ENCODE measurements around the gene FANCC. TPM values are rescaled to one million over a fixed set of nuclear protein-coding genes. Genes with fewer than 3 reads are reported as not detected.
A peak's percentile ranks its signal among the peaks of the same experiment; 100 is the strongest.

The FANCC gene
- 10 to 100 TPM in 11 of 12 donors, not detected in 1; 12.3 to 21.9 (median 16.5) TPM for polyA plus RNA-seq (ENCODE audit: insufficient read length in 12 of 12)
- long read RNA-seq, donor 1, partial matches to known transcripts = 0 of 1 reads
- long read RNA-seq, donor 1, other reads (novel, unspliced or antisense) = 0 of 1 reads
- long read RNA-seq, donor 2 = 0 reads
- long read RNA-seq, donor 3, full-length matches to known transcripts = 1 of 1 reads
- long read RNA-seq, donor 3, partial matches to known transcripts = 0 of 1 reads
- long read RNA-seq, donor 3, other reads (novel, unspliced or antisense) = 0 of 1 reads
- long read RNA-seq, donor 4, full-length matches to known transcripts = 1 of 1 reads
- long read RNA-seq, donor 4, partial matches to known transcripts = 0 of 1 reads
- long read RNA-seq, donor 4, other reads (novel, unspliced or antisense) = 0 of 1 reads
- long read RNA-seq, donor 5 = 0 reads
- long read RNA-seq, donor 6, full-length matches to known transcripts = 2 of 2 reads
- long read RNA-seq, donor 6, partial matches to known transcripts = 0 of 2 reads
- long read RNA-seq, donor 6, other reads (novel, unspliced or antisense) = 0 of 2 reads
- long read RNA-seq, donor 7, full-length matches to known transcripts = 2 of 2 reads
- long read RNA-seq, donor 7, partial matches to known transcripts = 0 of 2 reads
- long read RNA-seq, donor 7, other reads (novel, unspliced or antisense) = 0 of 2 reads
- long read RNA-seq, donor 8, full-length matches to known transcripts = 2 of 2 reads
- long read RNA-seq, donor 8, partial matches to known transcripts = 0 of 2 reads
- long read RNA-seq, donor 8, other reads (novel, unspliced or antisense) = 0 of 2 reads
- long read RNA-seq, donor 9 = 0 reads
- long read RNA-seq, donor 10, partial matches to known transcripts = 0 of 1 reads
- long read RNA-seq, donor 10, other reads (novel, unspliced or antisense) = 0 of 1 reads
- long read RNA-seq, donor 11, full-length matches to known transcripts = 2 of 2 reads
- long read RNA-seq, donor 11, partial matches to known transcripts = 0 of 2 reads
- long read RNA-seq, donor 11, other reads (novel, unspliced or antisense) = 0 of 2 reads

- DNase-seq = peak; percentile 94
These were observed at the start of gene FANCC for GRCh38 chr9:95317119-95317892. Gene FANCC (minus strand): TSS chr9:95317709. CDS start chr9:95249291, 68,418 bp downstream.

- no peak for DNase-seq
These were observed 49.3 kb upstream of the FANCC start for GRCh38 chr9:95366731-95367325.

- no peak for DNase-seq
These were observed 48.3 kb upstream of the FANCC start for GRCh38 chr9:95365766-95366165.

- peak; percentile 52 for DNase-seq
These were observed 45.7 kb upstream of the FANCC start for GRCh38 chr9:95363051-95363841.

GRCh38 chr9:95360866-95361265, 43.4 kb upstream of the FANCC start:
- no peak for DNase-seq

- no peak for DNase-seq
These were observed 39.8 kb upstream of the FANCC start for GRCh38 chr9:95357316-95357715.

GRCh38 chr9:95355500-95355899, 38.0 kb upstream of the FANCC start:
- DNase-seq = no peak

GRCh38 chr9:95351051-95351450, 33.5 kb upstream of the FANCC start:
- DNase-seq = no peak

- DNase-seq = no peak
These were observed 32.8 kb upstream of the FANCC start for GRCh38 chr9:95350266-95350665.

GRCh38 chr9:95349091-95350038, 31.9 kb upstream of the FANCC start:
- DNase-seq = no peak

- no peak for DNase-seq
These were observed 28.5 kb upstream of the FANCC start for GRCh38 chr9:95346021-95346420.

GRCh38 chr9:95344735-95345325, 27.3 kb upstream of the FANCC start:
- no peak for DNase-seq

- DNase-seq = no peak
These were observed 26.3 kb upstream of the FANCC start for GRCh38 chr9:95343725-95344287.

- DNase-seq = no peak
These were observed 25.1 kb upstream of the FANCC start for GRCh38 chr9:95342571-95342970.

GRCh38 chr9:95341293-95341962, 23.9 kb upstream of the FANCC start:
- DNase-seq = no peak

GRCh38 chr9:95338243-95338642, 20.7 kb upstream of the FANCC start:
- no peak for DNase-seq

- no peak for DNase-seq
These were observed 18.8 kb upstream of the FANCC start for GRCh38 chr9:95336281-95336680.

- no peak for DNase-seq
These were observed 15.9 kb upstream of the FANCC start for GRCh38 chr9:95333426-95333825.
